ENCODE data around the gene ARHGAP26.

DNA sequence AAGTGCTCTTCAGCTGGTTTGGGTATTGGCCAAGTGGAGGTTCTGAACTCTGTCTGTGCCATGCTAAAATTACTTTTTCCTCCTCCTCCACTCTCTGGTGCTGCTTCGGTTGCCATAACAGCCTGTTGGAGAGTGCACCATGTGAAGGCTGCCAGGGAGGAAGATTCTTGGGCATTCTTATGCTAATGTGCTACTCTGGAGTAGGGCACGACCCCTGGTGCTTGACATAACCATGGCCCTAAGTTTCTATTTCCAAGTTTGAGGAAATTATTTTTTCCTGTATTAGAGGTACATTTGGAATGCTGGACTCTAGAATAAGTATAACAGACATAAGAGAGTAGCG lies 111.6 kb downstream of the ARHGAP26 start:
- TF ChIP-seq, protein P1, sequence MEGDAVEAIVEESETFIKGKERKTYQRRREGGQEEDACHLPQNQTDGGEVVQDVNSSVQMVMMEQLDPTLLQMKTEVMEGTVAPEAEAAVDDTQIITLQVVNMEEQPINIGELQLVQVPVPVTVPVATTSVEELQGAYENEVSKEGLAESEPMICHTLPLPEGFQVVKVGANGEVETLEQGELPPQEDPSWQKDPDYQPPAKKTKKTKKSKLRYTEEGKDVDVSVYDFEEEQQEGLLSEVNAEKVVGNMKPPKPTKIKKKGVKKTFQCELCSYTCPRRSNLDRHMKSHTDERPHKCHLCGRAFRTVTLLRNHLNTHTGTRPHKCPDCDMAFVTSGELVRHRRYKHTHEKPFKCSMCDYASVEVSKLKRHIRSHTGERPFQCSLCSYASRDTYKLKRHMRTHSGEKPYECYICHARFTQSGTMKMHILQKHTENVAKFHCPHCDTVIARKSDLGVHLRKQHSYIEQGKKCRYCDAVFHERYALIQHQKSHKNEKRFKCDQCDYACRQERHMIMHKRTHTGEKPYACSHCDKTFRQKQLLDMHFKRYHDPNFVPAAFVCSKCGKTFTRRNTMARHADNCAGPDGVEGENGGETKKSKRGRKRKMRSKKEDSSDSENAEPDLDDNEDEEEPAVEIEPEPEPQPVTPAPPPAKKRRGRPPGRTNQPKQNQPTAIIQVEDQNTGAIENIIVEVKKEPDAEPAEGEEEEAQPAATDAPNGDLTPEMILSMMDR (IDR thresholded peaks at IDR 0.05; ENCODE audit: low read depth, low read length, poor library complexity, severe bottlenecking) = no peak
- no peak for TF ChIP-seq EZH2phosphoT487 (IDR thresholded peaks at IDR 0.05; ENCODE audit: borderline replicate concordance, low read length)

All from DOHH2 (cell line).